ENCODE results near the gene STX8.

- TF ChIP-seq CTCF (IDR thresholded peaks at IDR 0.05; ENCODE audit: low read depth, low read length) (no peak), EZH2phosphoT487 (IDR thresholded peaks at IDR 0.05; ENCODE audit: low read depth) (no peak)
Observed at GRCh38 chr17:9213303-9213640, 362.3 kb downstream of the STX8 start.
